Measurements from ENCODE around the gene ERGIC1. TPM values are rescaled to one million over a fixed set of nuclear protein-coding genes. Genes with fewer than 3 reads are reported as not detected.

ERGIC1 gene
- total and polyA plus RNA-seq, 2 of the 13 experiments (the other 11 are each of a cell fraction or from before 2014, with no cell fraction given) = 78.5 to 184 TPM

- TF ChIP-seq, protein P1, sequence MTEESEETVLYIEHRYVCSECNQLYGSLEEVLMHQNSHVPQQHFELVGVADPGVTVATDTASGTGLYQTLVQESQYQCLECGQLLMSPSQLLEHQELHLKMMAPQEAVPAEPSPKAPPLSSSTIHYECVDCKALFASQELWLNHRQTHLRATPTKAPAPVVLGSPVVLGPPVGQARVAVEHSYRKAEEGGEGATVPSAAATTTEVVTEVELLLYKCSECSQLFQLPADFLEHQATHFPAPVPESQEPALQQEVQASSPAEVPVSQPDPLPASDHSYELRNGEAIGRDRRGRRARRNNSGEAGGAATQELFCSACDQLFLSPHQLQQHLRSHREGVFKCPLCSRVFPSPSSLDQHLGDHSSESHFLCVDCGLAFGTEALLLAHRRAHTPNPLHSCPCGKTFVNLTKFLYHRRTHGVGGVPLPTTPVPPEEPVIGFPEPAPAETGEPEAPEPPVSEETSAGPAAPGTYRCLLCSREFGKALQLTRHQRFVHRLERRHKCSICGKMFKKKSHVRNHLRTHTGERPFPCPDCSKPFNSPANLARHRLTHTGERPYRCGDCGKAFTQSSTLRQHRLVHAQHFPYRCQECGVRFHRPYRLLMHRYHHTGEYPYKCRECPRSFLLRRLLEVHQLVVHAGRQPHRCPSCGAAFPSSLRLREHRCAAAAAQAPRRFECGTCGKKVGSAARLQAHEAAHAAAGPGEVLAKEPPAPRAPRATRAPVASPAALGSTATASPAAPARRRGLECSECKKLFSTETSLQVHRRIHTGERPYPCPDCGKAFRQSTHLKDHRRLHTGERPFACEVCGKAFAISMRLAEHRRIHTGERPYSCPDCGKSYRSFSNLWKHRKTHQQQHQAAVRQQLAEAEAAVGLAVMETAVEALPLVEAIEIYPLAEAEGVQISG (CRISPR knock-in tag; IDR thresholded peaks at IDR 0.05) = peak; percentile 85
- TF ChIP-seq NFIB (CRISPR knock-in tag; IDR thresholded peaks at IDR 0.05; ENCODE audit: borderline replicate concordance) = no peak
- peak; percentile 27; the same call in 1 of the 2 replicates for TF ChIP-seq CEBPG (CRISPR knock-in tag; IDR thresholded peaks at IDR 0.05)
- peak; percentile 95 for TF ChIP-seq RXRB (CRISPR knock-in tag; IDR thresholded peaks at IDR 0.05; ENCODE audit: borderline replicate concordance)
- TF ChIP-seq NFKBIZ (CRISPR knock-in tag; IDR thresholded peaks at IDR 0.05) = no peak
- 0 out of 2 replicates have a peak, but pooled peaks have one; percentile 22 for TF ChIP-seq ZNF143 (CRISPR knock-in tag; IDR thresholded peaks at IDR 0.05)
- 0 out of 2 replicates have a peak, but pooled peaks have one; percentile 7 for TF ChIP-seq MXD1 (CRISPR knock-in tag; IDR thresholded peaks at IDR 0.05)
- peak; percentile 91; the same call in 1 of the 2 replicates for TF ChIP-seq MIER3 (CRISPR knock-in tag; IDR thresholded peaks at IDR 0.05; ENCODE audit: borderline replicate concordance)
- TF ChIP-seq, protein P2, sequence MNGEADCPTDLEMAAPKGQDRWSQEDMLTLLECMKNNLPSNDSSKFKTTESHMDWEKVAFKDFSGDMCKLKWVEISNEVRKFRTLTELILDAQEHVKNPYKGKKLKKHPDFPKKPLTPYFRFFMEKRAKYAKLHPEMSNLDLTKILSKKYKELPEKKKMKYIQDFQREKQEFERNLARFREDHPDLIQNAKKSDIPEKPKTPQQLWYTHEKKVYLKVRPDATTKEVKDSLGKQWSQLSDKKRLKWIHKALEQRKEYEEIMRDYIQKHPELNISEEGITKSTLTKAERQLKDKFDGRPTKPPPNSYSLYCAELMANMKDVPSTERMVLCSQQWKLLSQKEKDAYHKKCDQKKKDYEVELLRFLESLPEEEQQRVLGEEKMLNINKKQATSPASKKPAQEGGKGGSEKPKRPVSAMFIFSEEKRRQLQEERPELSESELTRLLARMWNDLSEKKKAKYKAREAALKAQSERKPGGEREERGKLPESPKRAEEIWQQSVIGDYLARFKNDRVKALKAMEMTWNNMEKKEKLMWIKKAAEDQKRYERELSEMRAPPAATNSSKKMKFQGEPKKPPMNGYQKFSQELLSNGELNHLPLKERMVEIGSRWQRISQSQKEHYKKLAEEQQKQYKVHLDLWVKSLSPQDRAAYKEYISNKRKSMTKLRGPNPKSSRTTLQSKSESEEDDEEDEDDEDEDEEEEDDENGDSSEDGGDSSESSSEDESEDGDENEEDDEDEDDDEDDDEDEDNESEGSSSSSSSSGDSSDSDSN (CRISPR knock-in tag; IDR thresholded peaks at IDR 0.05) = peak; percentile 68
- TF ChIP-seq GABPA (IDR thresholded peaks at IDR 0.05; ENCODE audit: low read depth, low read length) = no peak
- no peak for TF ChIP-seq GABPA (CRISPR knock-in tag; IDR thresholded peaks at IDR 0.05; ENCODE audit: low read depth)
- TF ChIP-seq, protein P3, sequence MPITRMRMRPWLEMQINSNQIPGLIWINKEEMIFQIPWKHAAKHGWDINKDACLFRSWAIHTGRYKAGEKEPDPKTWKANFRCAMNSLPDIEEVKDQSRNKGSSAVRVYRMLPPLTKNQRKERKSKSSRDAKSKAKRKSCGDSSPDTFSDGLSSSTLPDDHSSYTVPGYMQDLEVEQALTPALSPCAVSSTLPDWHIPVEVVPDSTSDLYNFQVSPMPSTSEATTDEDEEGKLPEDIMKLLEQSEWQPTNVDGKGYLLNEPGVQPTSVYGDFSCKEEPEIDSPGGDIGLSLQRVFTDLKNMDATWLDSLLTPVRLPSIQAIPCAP (CRISPR knock-in tag; IDR thresholded peaks at IDR 0.05; ENCODE audit: low read depth) = 0 out of 2 replicates have a peak, but pooled peaks have one; percentile 83
- TF ChIP-seq, protein P4, sequence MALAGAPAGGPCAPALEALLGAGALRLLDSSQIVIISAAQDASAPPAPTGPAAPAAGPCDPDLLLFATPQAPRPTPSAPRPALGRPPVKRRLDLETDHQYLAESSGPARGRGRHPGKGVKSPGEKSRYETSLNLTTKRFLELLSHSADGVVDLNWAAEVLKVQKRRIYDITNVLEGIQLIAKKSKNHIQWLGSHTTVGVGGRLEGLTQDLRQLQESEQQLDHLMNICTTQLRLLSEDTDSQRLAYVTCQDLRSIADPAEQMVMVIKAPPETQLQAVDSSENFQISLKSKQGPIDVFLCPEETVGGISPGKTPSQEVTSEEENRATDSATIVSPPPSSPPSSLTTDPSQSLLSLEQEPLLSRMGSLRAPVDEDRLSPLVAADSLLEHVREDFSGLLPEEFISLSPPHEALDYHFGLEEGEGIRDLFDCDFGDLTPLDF (CRISPR knock-in tag; IDR thresholded peaks at IDR 0.05) = no peak
- TF ChIP-seq GPN1 (CRISPR knock-in tag; IDR thresholded peaks at IDR 0.05; ENCODE audit: borderline replicate concordance) = no peak
- TF ChIP-seq, protein P5, sequence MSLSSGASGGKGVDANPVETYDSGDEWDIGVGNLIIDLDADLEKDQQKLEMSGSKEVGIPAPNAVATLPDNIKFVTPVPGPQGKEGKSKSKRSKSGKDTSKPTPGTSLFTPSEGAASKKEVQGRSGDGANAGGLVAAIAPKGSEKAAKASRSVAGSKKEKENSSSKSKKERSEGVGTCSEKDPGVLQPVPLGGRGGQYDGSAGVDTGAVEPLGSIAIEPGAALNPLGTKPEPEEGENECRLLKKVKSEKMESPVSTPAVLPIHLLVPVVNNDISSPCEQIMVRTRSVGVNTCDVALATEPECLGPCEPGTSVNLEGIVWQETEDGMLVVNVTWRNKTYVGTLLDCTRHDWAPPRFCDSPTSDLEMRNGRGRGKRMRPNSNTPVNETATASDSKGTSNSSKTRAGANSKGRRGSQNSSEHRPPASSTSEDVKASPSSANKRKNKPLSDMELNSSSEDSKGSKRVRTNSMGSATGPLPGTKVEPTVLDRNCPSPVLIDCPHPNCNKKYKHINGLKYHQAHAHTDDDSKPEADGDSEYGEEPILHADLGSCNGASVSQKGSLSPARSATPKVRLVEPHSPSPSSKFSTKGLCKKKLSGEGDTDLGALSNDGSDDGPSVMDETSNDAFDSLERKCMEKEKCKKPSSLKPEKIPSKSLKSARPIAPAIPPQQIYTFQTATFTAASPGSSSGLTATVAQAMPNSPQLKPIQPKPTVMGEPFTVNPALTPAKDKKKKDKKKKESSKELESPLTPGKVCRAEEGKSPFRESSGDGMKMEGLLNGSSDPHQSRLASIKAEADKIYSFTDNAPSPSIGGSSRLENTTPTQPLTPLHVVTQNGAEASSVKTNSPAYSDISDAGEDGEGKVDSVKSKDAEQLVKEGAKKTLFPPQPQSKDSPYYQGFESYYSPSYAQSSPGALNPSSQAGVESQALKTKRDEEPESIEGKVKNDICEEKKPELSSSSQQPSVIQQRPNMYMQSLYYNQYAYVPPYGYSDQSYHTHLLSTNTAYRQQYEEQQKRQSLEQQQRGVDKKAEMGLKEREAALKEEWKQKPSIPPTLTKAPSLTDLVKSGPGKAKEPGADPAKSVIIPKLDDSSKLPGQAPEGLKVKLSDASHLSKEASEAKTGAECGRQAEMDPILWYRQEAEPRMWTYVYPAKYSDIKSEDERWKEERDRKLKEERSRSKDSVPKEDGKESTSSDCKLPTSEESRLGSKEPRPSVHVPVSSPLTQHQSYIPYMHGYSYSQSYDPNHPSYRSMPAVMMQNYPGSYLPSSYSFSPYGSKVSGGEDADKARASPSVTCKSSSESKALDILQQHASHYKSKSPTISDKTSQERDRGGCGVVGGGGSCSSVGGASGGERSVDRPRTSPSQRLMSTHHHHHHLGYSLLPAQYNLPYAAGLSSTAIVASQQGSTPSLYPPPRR (CRISPR knock-in tag; IDR thresholded peaks at IDR 0.05; ENCODE audit: borderline replicate concordance) = peak; percentile 91
These were observed 18.7 kb downstream of the ERGIC1 start (continued) for GRCh38 chr5:172852490-172853354.
